HL-60 (cell line): ENCODE results near the gene SLC25A4.

Experiments used
- DNase-seq, 2 experiments: peaks; one replicate each; pipeline ENCODE4 v3.0.0-alpha.2; 2010 to 2020; ENCODE audit warnings: low read depth in 1 of 2, low spot score in 1 of 2
- H3K27ac ChIP-seq: fragments of 250-450 bp; sonication (Bioruptor Pico); replicated peaks from 2 replicates; pipeline ENCODE4 v1.5.1; 2020; ENCODE audit warnings: mild to moderate bottlenecking, moderate library complexity
- H3K27me3 ChIP-seq: fragments of 250-450 bp; sonication (Bioruptor Pico); 2 replicates; pipeline ENCODE4 v1.5.1; 2021; ENCODE audit warnings: mild to moderate bottlenecking, moderate library complexity; ENCODE audit not compliant: insufficient read depth, poor library complexity, severe bottlenecking
- H3K4me3 ChIP-seq: replicated peaks from 2 replicates; pipeline ENCODE4 v1.5.1; 2011; ENCODE audit warnings: mild to moderate bottlenecking, control low read depth, low read length; ENCODE audit not compliant: insufficient read depth
- CTCF ChIP-seq: IDR thresholded peaks from one replicate; pipeline ENCODE4 v1.5.1; 2011; ENCODE audit warnings: low read length, control low read depth, inconsistent platforms; ENCODE audit not compliant: insufficient read depth
- GABPA ChIP-seq: IDR thresholded peaks from 2 replicates; pipeline ENCODE4 v1.6.1; 2012; ENCODE audit warnings: low read depth
- POLR2AphosphoS5 ChIP-seq: IDR thresholded peaks from 2 replicates; pipeline ENCODE4 v1.6.1; 2012; ENCODE audit warnings: low read depth
- REST ChIP-seq: IDR thresholded peaks from 2 replicates; pipeline ENCODE4 v1.6.1; 2012; ENCODE audit warnings: low read depth; ENCODE audit not compliant: insufficient replicate concordance
- SPI1 ChIP-seq: IDR thresholded peaks from 2 replicates; pipeline ENCODE4 v1.6.1; 2012; ENCODE audit warnings: low read depth, mild to moderate bottlenecking, borderline replicate concordance

Gene SLC25A4

DNA sequence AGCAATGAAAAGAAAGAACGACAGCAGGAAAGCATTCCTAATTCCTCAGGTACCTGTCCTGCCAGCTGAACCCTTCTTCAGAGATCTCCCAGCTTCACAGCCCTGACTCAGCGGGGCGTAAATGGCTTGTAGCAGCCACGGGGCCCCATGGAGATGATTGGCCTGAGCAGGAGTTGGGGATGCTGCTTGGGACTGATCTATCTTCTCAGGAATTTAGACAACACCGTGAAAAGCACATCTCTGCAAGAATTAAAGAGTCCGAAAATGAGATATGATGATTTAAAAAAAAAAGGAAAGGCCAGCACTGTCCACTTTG, 22.5 kb upstream of the SLC25A4 start:
- Histone ChIP-seq H3K27me3 (peaks cover 11% of the 10 kb centered on the region), H3K4me3 (no peak overlapping the region), H3K27ac (no peak overlapping the region)
- no peak for DNase-seq
- TF ChIP-seq REST (no peak), POLR2AphosphoS5 (no peak), GABPA (no peak)

- TF ChIP-seq GABPA (no peak), SPI1 (no peak), CTCF (no peak), REST (no peak), POLR2AphosphoS5 (no peak)
- Histone ChIP-seq H3K27me3 (peaks cover 23% of the 10 kb centered on the region), H3K27ac (no peak overlapping the region), H3K4me3 (no peak overlapping the region)
- no peak for DNase-seq
Observed at GRCh38 chr4:185122681-185123345, 20.3 kb upstream of the SLC25A4 start.

DNA sequence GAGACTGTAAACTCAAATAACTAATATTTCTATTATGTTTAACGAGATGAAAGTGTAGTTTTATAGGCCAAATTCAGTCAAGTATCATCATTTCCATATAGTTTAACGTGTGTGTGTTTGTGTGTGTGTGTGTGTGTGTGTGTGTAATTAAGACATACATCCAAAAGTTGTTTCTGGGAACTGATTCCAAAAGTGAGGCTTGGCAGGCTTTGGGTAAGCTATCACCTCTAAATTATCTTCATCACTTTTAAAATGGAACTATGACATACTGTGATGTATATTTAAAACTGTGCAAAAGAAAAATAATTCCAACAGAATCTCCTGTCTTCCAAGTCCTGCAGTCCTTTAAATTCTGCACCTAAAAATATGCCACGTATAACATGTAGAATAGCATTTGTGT, 19.1 kb upstream of the SLC25A4 start:
- DNase-seq, result no peak
- H3K4me3 ChIP-seq, result no peak overlapping the region
- peaks cover 35% of the 10 kb centered on the region for H3K27me3 ChIP-seq
- TF ChIP-seq REST, result no peak
- no peak for TF ChIP-seq SPI1
- no peak for TF ChIP-seq POLR2AphosphoS5
- no peak for TF ChIP-seq GABPA
- no peak for TF ChIP-seq CTCF
- no peak overlapping the region for H3K27ac ChIP-seq
